GM12878 (cell line): Measurements from ENCODE around the gene RCL1. TPM values are rescaled to one million over a fixed set of nuclear protein-coding genes. Genes with fewer than 3 reads are reported as not detected.

Source experiments
- ATAC-seq: fragments of 200-7000 bp; cut with Tn5 transposase; 3 replicates; pipeline ENCODE4 v1.9.1; 2020; ENCODE audit warnings: mild to moderate bottlenecking, moderate library complexity
- BruUV-seq: library from RNA; stranded (reverse); fragments of 400-500 nt; replicated peaks from 2 replicates; lab custom pipeline; 2021; lab: Mats Ljungman, UMichigan
- CTCF ChIA-PET: fragments of 300-600 bp; sonication (Branson Sonifier 250); formaldehyde crosslinking; extraction: SDS; loops from one replicate; lab custom pipeline; 2021; ENCODE audit warnings: inconsistent platforms; lab: Yijun Ruan, JAX
- POLR2A ChIA-PET: fragments of 350-600 bp; formaldehyde crosslinking; extraction: SDS; loops from one replicate; lab custom pipeline; 2021; ENCODE audit warnings: inconsistent platforms; lab: Charles Lee
- RAD21 ChIA-PET: fragments of 300-600 bp; sonication (Branson Sonifier 250); formaldehyde crosslinking; loops from one replicate; lab custom pipeline; 2023; ENCODE audit warnings: antibody characterized with exemption; ENCODE audit not compliant: unreplicated experiment; lab: Charles Lee
- SMC1A ChIA-PET: fragments of 300-600 bp; sonication (Branson Sonifier 250); formaldehyde crosslinking; loops from one replicate; lab custom pipeline; 2023; ENCODE audit not compliant: unreplicated experiment, uncharacterized antibody; lab: Charles Lee
- DNase-seq: peaks from one replicate; pipeline ENCODE4 v3.0.0-alpha.2; 2011; ENCODE audit warnings: low read depth, low spot score
- FAIRE-seq: peaks from 3 replicates; lab custom pipeline; 2011; peaks lifted over from hg19 to GRCh38; lab: Jason Lieb, UNC
- H2AFZ ChIP-seq: 2 replicates; pipeline ENCODE4 v1.6.0; 2011; ENCODE audit warnings: low read depth, low read length, control low read depth; ENCODE audit not compliant: control insufficient read depth
- H3K27ac ChIP-seq: 2 replicates; pipeline ENCODE4 v1.5.1; 2011; ENCODE audit warnings: control low read depth; ENCODE audit not compliant: control insufficient read depth, insufficient read depth
- H3K27me3 ChIP-seq, 2 experiments: replicated peaks in 1 of 2; 2 replicates each; pipeline versions ENCODE4 v1.6.0 to v1.6.1; 2011; ENCODE audit warnings: low read length in 1 of 2; ENCODE audit not compliant: control insufficient read depth in 2 of 2, insufficient read depth in 2 of 2
- H3K36me3 ChIP-seq, 2 experiments: 2 replicates each; pipeline ENCODE4 v1.5.1; 2011; ENCODE audit warnings: low read length in 1 of 2; ENCODE audit not compliant: control insufficient read depth in 2 of 2, insufficient read depth in 2 of 2
- H3K4me1 ChIP-seq: 2 replicates; pipeline ENCODE4 v1.6.1; 2011; ENCODE audit warnings: mild to moderate bottlenecking, low read length, moderate library complexity, mixed read lengths; ENCODE audit not compliant: control insufficient read depth, insufficient read depth
- H3K4me2 ChIP-seq: 2 replicates; pipeline ENCODE4 v1.6.0; 2011; ENCODE audit warnings: control low read depth; ENCODE audit not compliant: control insufficient read depth, insufficient read depth
- H3K4me3 ChIP-seq: fragments of 200-600 bp; sonication (generic); 2 replicates; pipeline ENCODE4 v1.5.1; 2016
- H3K79me2 ChIP-seq: 2 replicates; pipeline ENCODE4 v1.6.0; 2011; ENCODE audit warnings: low read length; ENCODE audit not compliant: control insufficient read depth, insufficient read depth
- H3K9ac ChIP-seq: 2 replicates; pipeline ENCODE4 v1.8.0; 2011; ENCODE audit warnings: low read length, control low read depth, mixed read lengths; ENCODE audit not compliant: control insufficient read depth, insufficient read depth
- H3K9me3 ChIP-seq: replicated peaks from 3 replicates; pipeline ENCODE4 v1.5.1; 2011; ENCODE audit warnings: mild to moderate bottlenecking, low read length; ENCODE audit not compliant: control insufficient read depth, insufficient read depth
- H4K20me1 ChIP-seq: 2 replicates; pipeline ENCODE4 v1.6.0; 2011; ENCODE audit not compliant: control insufficient read depth, insufficient read depth
- CBX3 ChIP-seq: fragments of 200-600 bp; sonication (generic); IDR thresholded peaks from 2 replicates; pipeline ENCODE4 v1.6.1; 2016; ENCODE audit warnings: low read depth, borderline replicate concordance
- FOXM1 ChIP-seq: IDR thresholded peaks from 2 replicates; pipeline ENCODE4 v1.6.1; 2012; ENCODE audit warnings: low read depth, mild to moderate bottlenecking, inconsistent platforms, low read length, moderate library complexity
- JUNB ChIP-seq: IDR thresholded peaks from 2 replicates; pipeline ENCODE4 v1.6.1; 2016; ENCODE audit warnings: antibody characterized with exemption, mild to moderate bottlenecking
- LARP7 ChIP-seq: fragments of 450-650 bp; IDR thresholded peaks from 2 replicates; pipeline ENCODE4 v1.6.1; 2017; ENCODE audit warnings: mild to moderate bottlenecking
- MXI1 ChIP-seq: fragments of 150-350 bp; IDR thresholded peaks from 2 replicates; pipeline ENCODE4 v1.6.1; 2011; ENCODE audit warnings: low read depth, mild to moderate bottlenecking, inconsistent platforms, low read length, improper control_type of control experiment
- POLR2A ChIP-seq: IDR thresholded peaks from 2 replicates; pipeline ENCODE4 v1.6.1; 2011; ENCODE audit warnings: low read depth, mild to moderate bottlenecking, low read length
- SMAD5 ChIP-seq: IDR thresholded peaks from 2 replicates; pipeline ENCODE4 v1.6.1; 2016; ENCODE audit warnings: antibody characterized with exemption, low read depth
- SMARCA5 ChIP-seq: fragments of 450-650 bp; IDR thresholded peaks from 2 replicates; pipeline ENCODE4 v1.6.1; 2017; ENCODE audit warnings: mild to moderate bottlenecking
- STAT3 ChIP-seq: IDR thresholded peaks from 2 replicates; pipeline ENCODE4 v1.6.1; 2011; ENCODE audit warnings: low read depth, low read length, improper control_type of control experiment
- TARDBP ChIP-seq: IDR thresholded peaks from 2 replicates; pipeline ENCODE4 v1.6.1; 2016; ENCODE audit warnings: borderline replicate concordance
- ZBED1 ChIP-seq: IDR thresholded peaks from 2 replicates; pipeline ENCODE4 v1.6.1; 2016; ENCODE audit warnings: borderline replicate concordance
- ZNF207 ChIP-seq: fragments of 450-650 bp; IDR thresholded peaks from 2 replicates; pipeline ENCODE4 v1.6.1; 2014; ENCODE audit warnings: antibody characterized with exemption, mild to moderate bottlenecking, borderline replicate concordance
- ZNF274 ChIP-seq: IDR thresholded peaks from one replicate; pipeline ENCODE4 v1.8.0; 2011; ENCODE audit not compliant: insufficient read length, insufficient read depth
- ZNF622 ChIP-seq: fragments of 450-650 bp; IDR thresholded peaks from 2 replicates; pipeline ENCODE4 v1.6.1; 2017; ENCODE audit warnings: mild to moderate bottlenecking, inconsistent platforms
- in situ Hi-C: fragments of 300-500 bp; cut with MboI; formaldehyde crosslinking; loops from 9 replicates; pipeline ENCODE4 v1.14.3; 2018; ENCODE audit warnings: mixed read lengths
- intact Hi-C: fragments of 100-400 bp; cut with micrococcal nuclease; formaldehyde crosslinking; loops from one replicate; pipeline ENCODE4 v1.14.2; 2022; ENCODE audit not compliant: unreplicated experiment
- polyA plus RNA-seq, 11 experiments: library from polyadenylated mRNA; depleted of rRNA in 4 of 11; unstranded in 6 of 11; stranded (reverse) in 5 of 11; fragments of >200 nt; fragmentation: Nextera tagmentation in 4 of 11; fragmentation: Illumina TruSeq in 1 of 11; extraction: Ambion mirVana in 4 of 11; extraction: Trizol in 1 of 11; gene quantifications; 1 replicate in 1 of 11; 2 replicates in 10 of 11; pipeline versions ENCODE4 v1.2.1 to v1.2.3, GENCODE V29; 2011 to 2016; ENCODE audit warnings: inconsistent platforms in 2 of 11, missing spikeins in 2 of 11, low read depth in 1 of 11
- total RNA-seq, 4 experiments: library from RNA; depleted of rRNA in 3 of 4; stranded (reverse); fragments of >200 nt in 3 of 4; fragmentation: Illumina TruSeq in 1 of 4; extraction: Trizol in 1 of 4; gene quantifications; 2 replicates each; pipeline versions ENCODE4 v1.2.1 to v1.2.3, GENCODE V29; 2013 to 2021
- TF ChIP-seq, protein P1 (sequence below): fragments of 450-650 bp; IDR thresholded peaks from 2 replicates; pipeline ENCODE4 v1.6.1; 2014; ENCODE audit warnings: mild to moderate bottlenecking
- TF ChIP-seq, protein P2 (sequence below): fragments of 450-650 bp; IDR thresholded peaks from 2 replicates; pipeline ENCODE4 v1.6.1; 2016; ENCODE audit warnings: mild to moderate bottlenecking, moderate library complexity, borderline replicate concordance
- TF ChIP-seq, protein P3 (sequence below): fragments of 150-350 bp; IDR thresholded peaks from 2 replicates; pipeline ENCODE4 v1.6.1; 2014; ENCODE audit warnings: mild to moderate bottlenecking, low read depth, low read length

RCL1 gene
- total and polyA plus RNA-seq, 10 of the 15 experiments (the other 5 are each of a cell fraction or from before 2014, with no cell fraction given) = 21.1 to 46.8 (median 30.5) TPM

- TF ChIP-seq SMAD5 = no peak
- no peak for TF ChIP-seq POLR2A
- TF ChIP-seq CBX3 = no peak
- TF ChIP-seq LARP7 = no peak
Observed at GRCh38 chr9:4764033-4764432, 28.7 kb upstream of the RCL1 start (continued).

GRCh38 chr9:4768681-4769080 lies 24.1 kb upstream of the RCL1 start:
- ATAC-seq = no peak
- SMC1A ChIA-PET = no interaction called here
- RAD21 ChIA-PET = no interaction called here
- H2AFZ ChIP-seq = no peak overlapping the region
- TF ChIP-seq TARDBP = no peak
- no peak for TF ChIP-seq FOXM1
- no peak for TF ChIP-seq ZNF274
- TF ChIP-seq, protein P1, sequence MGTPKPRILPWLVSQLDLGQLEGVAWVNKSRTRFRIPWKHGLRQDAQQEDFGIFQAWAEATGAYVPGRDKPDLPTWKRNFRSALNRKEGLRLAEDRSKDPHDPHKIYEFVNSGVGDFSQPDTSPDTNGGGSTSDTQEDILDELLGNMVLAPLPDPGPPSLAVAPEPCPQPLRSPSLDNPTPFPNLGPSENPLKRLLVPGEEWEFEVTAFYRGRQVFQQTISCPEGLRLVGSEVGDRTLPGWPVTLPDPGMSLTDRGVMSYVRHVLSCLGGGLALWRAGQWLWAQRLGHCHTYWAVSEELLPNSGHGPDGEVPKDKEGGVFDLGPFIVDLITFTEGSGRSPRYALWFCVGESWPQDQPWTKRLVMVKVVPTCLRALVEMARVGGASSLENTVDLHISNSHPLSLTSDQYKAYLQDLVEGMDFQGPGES = no peak
- no peak for TF ChIP-seq ZBED1
- no peak for TF ChIP-seq ZNF622
- TF ChIP-seq STAT3 = no peak
- TF ChIP-seq ZNF207 = no peak
- TF ChIP-seq JUNB = no peak
- TF ChIP-seq SMARCA5 = no peak
- TF ChIP-seq, protein P2, sequence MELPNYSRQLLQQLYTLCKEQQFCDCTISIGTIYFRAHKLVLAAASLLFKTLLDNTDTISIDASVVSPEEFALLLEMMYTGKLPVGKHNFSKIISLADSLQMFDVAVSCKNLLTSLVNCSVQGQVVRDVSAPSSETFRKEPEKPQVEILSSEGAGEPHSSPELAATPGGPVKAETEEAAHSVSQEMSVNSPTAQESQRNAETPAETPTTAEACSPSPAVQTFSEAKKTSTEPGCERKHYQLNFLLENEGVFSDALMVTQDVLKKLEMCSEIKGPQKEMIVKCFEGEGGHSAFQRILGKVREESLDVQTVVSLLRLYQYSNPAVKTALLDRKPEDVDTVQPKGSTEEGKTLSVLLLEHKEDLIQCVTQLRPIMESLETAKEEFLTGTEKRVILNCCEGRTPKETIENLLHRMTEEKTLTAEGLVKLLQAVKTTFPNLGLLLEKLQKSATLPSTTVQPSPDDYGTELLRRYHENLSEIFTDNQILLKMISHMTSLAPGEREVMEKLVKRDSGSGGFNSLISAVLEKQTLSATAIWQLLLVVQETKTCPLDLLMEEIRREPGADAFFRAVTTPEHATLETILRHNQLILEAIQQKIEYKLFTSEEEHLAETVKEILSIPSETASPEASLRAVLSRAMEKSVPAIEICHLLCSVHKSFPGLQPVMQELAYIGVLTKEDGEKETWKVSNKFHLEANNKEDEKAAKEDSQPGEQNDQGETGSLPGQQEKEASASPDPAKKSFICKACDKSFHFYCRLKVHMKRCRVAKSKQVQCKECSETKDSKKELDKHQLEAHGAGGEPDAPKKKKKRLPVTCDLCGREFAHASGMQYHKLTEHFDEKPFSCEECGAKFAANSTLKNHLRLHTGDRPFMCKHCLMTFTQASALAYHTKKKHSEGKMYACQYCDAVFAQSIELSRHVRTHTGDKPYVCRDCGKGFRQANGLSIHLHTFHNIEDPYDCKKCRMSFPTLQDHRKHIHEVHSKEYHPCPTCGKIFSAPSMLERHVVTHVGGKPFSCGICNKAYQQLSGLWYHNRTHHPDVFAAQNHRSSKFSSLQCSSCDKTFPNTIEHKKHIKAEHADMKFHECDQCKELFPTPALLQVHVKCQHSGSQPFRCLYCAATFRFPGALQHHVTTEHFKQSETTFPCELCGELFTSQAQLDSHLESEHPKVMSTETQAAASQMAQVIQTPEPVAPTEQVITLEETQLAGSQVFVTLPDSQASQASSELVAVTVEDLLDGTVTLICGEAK = no peak
- TF ChIP-seq, protein P3, sequence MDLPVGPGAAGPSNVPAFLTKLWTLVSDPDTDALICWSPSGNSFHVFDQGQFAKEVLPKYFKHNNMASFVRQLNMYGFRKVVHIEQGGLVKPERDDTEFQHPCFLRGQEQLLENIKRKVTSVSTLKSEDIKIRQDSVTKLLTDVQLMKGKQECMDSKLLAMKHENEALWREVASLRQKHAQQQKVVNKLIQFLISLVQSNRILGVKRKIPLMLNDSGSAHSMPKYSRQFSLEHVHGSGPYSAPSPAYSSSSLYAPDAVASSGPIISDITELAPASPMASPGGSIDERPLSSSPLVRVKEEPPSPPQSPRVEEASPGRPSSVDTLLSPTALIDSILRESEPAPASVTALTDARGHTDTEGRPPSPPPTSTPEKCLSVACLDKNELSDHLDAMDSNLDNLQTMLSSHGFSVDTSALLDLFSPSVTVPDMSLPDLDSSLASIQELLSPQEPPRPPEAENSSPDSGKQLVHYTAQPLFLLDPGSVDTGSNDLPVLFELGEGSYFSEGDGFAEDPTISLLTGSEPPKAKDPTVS = no peak
- TF ChIP-seq MXI1 = no peak
- TF ChIP-seq, all 136 proteins: peak for 0
- FAIRE-seq (no peak), DNase-seq (no peak)
- Histone ChIP-seq H3K9ac (no peak overlapping the region), H3K27ac (no peak overlapping the region), H3K4me2 (no peak overlapping the region), H4K20me1 (no peaks in the 10 kb centered on the region), H3K4me3 (no peak overlapping the region), H3K36me3 (no peaks in the 10 kb centered on the region), H3K9me3 (no peaks in the 10 kb centered on the region; the same call in 2 of the 3 replicates), H3K4me1 (peaks cover 6% of the 10 kb centered on the region), H3K27me3 (no peaks in the 10 kb centered on the region), H3K79me2 (no peaks in the 10 kb centered on the region)
- in situ Hi-C loops (no loop called here), intact Hi-C loops (no loop called here)
- no TSS peak for BruUV-seq
- POLR2A ChIA-PET = no interaction called here
- CTCF ChIA-PET = interaction anchor here (0.5 to 2.8 kb wide), 5 partner anchors 9 to 220 kb away, joined by 3 to 15 read pairs (median 5); no protein-coding TSS in a partner anchor
